ENCODE results near the gene DGCR2. TPM values are rescaled to one million over a fixed set of nuclear protein-coding genes. Genes with fewer than 3 reads are reported as not detected.
"Not testable (repeated sequence)": the region's sequence is repeated elsewhere in the genome, so short reads cannot be mapped to it uniquely, and the experiment has no call there.

DGCR2 gene
- total RNA-seq, 1 donor from 2014 or later = 68.0 TPM

- DNase-seq = no peak
These were observed 63.3 kb downstream of the DGCR2 start for GRCh38 chr22:19058713-19059451.

GRCh38 chr22:19057999-19058491 is 64.2 kb downstream of the DGCR2 start:
- no peak for DNase-seq

- no peak for DNase-seq
These were observed 64.7 kb downstream of the DGCR2 start for GRCh38 chr22:19057539-19057938.

GRCh38 chr22:19056951-19057401 is 65.2 kb downstream of the DGCR2 start:
- DNase-seq = no peak

- no peak for DNase-seq
These were observed 66.4 kb downstream of the DGCR2 start for GRCh38 chr22:19055801-19056200.

GRCh38 chr22:19052941-19053541 is 69.2 kb downstream of the DGCR2 start:
- no peak for DNase-seq

- no peak for DNase-seq
These were observed 70.7 kb downstream of the DGCR2 start for GRCh38 chr22:19051381-19052072.

GRCh38 chr22:19050847-19051246 is 71.4 kb downstream of the DGCR2 start:
- DNase-seq = not testable (repeated sequence)

- DNase-seq = no peak
These were observed 72.1 kb downstream of the DGCR2 start for GRCh38 chr22:19050117-19050516.

GRCh38 chr22:19048531-19048930 is 73.7 kb downstream of the DGCR2 start:
- no peak for DNase-seq

- no peak for DNase-seq
These were observed 74.2 kb downstream of the DGCR2 start for GRCh38 chr22:19047993-19048392.

GRCh38 chr22:19046719-19047609 is 75.2 kb downstream of the DGCR2 start:
- DNase-seq = no peak

GRCh38 chr22:19046287-19046686 is 75.9 kb downstream of the DGCR2 start:
- DNase-seq = no peak

- no peak for DNase-seq
These were observed 77.1 kb downstream of the DGCR2 start for GRCh38 chr22:19045094-19045493.

GRCh38 chr22:19044381-19044780 is 77.8 kb downstream of the DGCR2 start:
- DNase-seq = no peak

GRCh38 chr22:19043121-19044085 is 78.8 kb downstream of the DGCR2 start:
- DNase-seq = no peak

- DNase-seq = no peak
These were observed 79.7 kb downstream of the DGCR2 start for GRCh38 chr22:19042285-19043120.

- DNase-seq = no peak
These were observed 80.5 kb downstream of the DGCR2 start for GRCh38 chr22:19041704-19042074.

GRCh38 chr22:19040888-19041703 is 81.1 kb downstream of the DGCR2 start:
- DNase-seq = no peak

Data from occipital lobe (tissue), 2 donors.